HL-60 (cell line): ENCODE measurements around the gene COL23A1.
A peak's percentile ranks its signal among the peaks of the same experiment; 100 is the strongest.

Experiments used
- DNase-seq, 2 experiments: peaks; one replicate each; pipeline ENCODE4 v3.0.0-alpha.2; 2010 to 2020; ENCODE audit warnings: low read depth in 1 of 2, low spot score in 1 of 2
- H3K27ac ChIP-seq: fragments of 250-450 bp; sonication (Bioruptor Pico); replicated peaks from 2 replicates; pipeline ENCODE4 v1.5.1; 2020; ENCODE audit warnings: mild to moderate bottlenecking, moderate library complexity
- H3K27me3 ChIP-seq: fragments of 250-450 bp; sonication (Bioruptor Pico); 2 replicates; pipeline ENCODE4 v1.5.1; 2021; ENCODE audit warnings: mild to moderate bottlenecking, moderate library complexity; ENCODE audit not compliant: insufficient read depth, poor library complexity, severe bottlenecking
- H3K4me3 ChIP-seq: replicated peaks from 2 replicates; pipeline ENCODE4 v1.5.1; 2011; ENCODE audit warnings: mild to moderate bottlenecking, control low read depth, low read length; ENCODE audit not compliant: insufficient read depth
- CTCF ChIP-seq: IDR thresholded peaks from one replicate; pipeline ENCODE4 v1.5.1; 2011; ENCODE audit warnings: low read length, control low read depth, inconsistent platforms; ENCODE audit not compliant: insufficient read depth
- GABPA ChIP-seq: IDR thresholded peaks from 2 replicates; pipeline ENCODE4 v1.6.1; 2012; ENCODE audit warnings: low read depth
- POLR2AphosphoS5 ChIP-seq: IDR thresholded peaks from 2 replicates; pipeline ENCODE4 v1.6.1; 2012; ENCODE audit warnings: low read depth
- SPI1 ChIP-seq: IDR thresholded peaks from 2 replicates; pipeline ENCODE4 v1.6.1; 2012; ENCODE audit warnings: low read depth, mild to moderate bottlenecking, borderline replicate concordance
- TF ChIP-seq, protein P1 (sequence below): IDR thresholded peaks from 2 replicates; pipeline ENCODE4 v1.6.1; 2012; ENCODE audit warnings: low read depth; ENCODE audit not compliant: insufficient replicate concordance

The COL23A1 gene

DNA sequence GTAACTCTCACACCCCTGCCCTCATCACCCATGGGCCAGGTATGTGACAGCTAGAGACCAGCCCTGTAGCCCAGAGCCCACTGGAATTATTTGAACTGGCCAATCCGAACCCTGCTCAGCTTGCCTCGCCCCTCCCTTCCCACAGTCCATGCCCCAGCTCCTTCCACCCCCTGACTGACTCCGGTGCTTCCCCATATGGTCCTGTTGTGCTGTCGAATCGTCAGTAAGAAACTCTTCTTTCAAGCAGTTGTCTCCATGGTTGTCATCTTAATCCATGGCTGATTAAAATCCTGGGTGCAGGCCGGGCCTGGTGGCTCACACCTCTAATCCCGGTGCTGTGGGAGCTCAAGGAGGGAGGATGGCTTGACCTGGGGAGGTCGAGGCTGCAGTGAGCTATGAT lies 118.5 kb downstream of the COL23A1 start:
- peak overlapping the region; percentile 82 for H3K27ac ChIP-seq
- TF ChIP-seq POLR2AphosphoS5 (peak; percentile 29; the same call in 1 of the 2 replicates), GABPA (no peak)
- no peaks in the 10 kb centered on the region for H3K27me3 ChIP-seq
- DNase-seq = no peak
- no peak overlapping the region for H3K4me3 ChIP-seq

DNA sequence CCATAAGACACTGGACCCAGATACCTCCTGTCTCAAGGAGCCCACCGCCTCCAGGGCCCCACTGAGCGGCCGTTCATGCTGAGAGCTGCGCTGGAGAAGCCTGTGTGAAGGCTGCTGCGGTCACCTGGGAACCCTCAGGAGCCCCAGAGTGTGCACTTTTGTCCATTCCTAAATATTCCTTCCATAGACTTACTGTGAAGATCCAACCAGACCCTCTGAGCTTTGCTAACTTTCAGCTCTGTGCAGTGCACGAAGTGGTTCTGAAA lies 119.5 kb downstream of the COL23A1 start:
- peak overlapping the region; percentile 82 for H3K27ac ChIP-seq

DNA sequence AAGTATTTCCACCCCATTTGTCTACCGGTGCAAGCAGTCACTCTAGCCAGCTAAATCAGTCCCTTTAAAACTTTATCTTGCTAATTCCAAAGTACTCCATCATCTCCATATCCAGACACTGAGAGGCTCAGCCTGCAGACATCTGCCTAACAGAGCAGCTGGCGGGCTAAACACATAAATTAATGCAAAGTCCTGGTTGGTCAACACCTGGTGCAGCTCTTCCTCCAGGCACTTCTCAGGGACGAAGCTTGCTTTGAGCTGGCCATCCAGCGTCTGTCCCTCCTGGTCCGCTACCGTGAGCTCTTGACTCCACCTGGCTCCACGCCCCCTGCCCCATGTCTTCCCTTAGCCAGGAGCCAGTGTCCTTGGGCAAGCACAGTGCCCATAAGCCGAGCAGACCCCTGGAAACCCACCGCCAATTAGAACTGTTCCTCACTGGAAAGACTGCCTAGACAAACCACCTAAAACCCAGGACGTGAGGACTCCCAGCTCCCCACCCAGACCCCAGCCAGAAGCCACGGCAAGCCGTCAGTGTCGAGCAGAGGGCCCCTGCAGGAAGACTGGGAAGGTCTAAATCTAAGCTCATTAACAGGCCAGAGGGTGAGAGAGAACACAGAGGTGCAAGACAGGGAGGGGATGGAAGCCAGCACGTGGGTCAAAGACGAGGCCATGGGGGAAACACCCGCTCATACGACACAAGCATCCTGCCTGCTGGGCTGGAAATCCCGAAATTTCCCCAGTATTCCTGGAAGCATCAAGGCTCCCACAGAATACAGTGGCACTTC lies 120.0 kb downstream of the COL23A1 start:
- Histone ChIP-seq H3K27ac (peak overlapping the region; percentile 82), H3K27me3 (no peaks in the 10 kb centered on the region), H3K4me3 (no peak overlapping the region)
- no peak for TF ChIP-seq GABPA
- no peak for TF ChIP-seq CTCF
- TF ChIP-seq, protein P1, sequence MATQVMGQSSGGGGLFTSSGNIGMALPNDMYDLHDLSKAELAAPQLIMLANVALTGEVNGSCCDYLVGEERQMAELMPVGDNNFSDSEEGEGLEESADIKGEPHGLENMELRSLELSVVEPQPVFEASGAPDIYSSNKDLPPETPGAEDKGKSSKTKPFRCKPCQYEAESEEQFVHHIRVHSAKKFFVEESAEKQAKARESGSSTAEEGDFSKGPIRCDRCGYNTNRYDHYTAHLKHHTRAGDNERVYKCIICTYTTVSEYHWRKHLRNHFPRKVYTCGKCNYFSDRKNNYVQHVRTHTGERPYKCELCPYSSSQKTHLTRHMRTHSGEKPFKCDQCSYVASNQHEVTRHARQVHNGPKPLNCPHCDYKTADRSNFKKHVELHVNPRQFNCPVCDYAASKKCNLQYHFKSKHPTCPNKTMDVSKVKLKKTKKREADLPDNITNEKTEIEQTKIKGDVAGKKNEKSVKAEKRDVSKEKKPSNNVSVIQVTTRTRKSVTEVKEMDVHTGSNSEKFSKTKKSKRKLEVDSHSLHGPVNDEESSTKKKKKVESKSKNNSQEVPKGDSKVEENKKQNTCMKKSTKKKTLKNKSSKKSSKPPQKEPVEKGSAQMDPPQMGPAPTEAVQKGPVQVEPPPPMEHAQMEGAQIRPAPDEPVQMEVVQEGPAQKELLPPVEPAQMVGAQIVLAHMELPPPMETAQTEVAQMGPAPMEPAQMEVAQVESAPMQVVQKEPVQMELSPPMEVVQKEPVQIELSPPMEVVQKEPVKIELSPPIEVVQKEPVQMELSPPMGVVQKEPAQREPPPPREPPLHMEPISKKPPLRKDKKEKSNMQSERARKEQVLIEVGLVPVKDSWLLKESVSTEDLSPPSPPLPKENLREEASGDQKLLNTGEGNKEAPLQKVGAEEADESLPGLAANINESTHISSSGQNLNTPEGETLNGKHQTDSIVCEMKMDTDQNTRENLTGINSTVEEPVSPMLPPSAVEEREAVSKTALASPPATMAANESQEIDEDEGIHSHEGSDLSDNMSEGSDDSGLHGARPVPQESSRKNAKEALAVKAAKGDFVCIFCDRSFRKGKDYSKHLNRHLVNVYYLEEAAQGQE = no peak
- TF ChIP-seq SPI1 = no peak
- no peak for TF ChIP-seq POLR2AphosphoS5
- no peak for DNase-seq

More for the DNA sequence above, 119.5 kb downstream of the COL23A1 start:
- H3K27me3 ChIP-seq = no peaks in the 10 kb centered on the region
- DNase-seq = no peak
- no peak overlapping the region for H3K4me3 ChIP-seq
- TF ChIP-seq SPI1 = no peak
- TF ChIP-seq CTCF = no peak
- no peak for TF ChIP-seq GABPA
- TF ChIP-seq, protein P1 = no peak
- no peak for TF ChIP-seq POLR2AphosphoS5

- Histone ChIP-seq H3K27ac (peak overlapping the region; percentile 82), H3K27me3 (no peaks in the 10 kb centered on the region), H3K4me3 (no peak overlapping the region)
- DNase-seq = no peak
- TF ChIP-seq SPI1 (no peak), GABPA (no peak)
- TF ChIP-seq, protein P1 = no peak
Measured at GRCh38 chr5:178469011-178469974, 120.9 kb downstream of the COL23A1 start.
